Measurements from ENCODE around the gene CATSPERB. TPM values are rescaled to one million over a fixed set of nuclear protein-coding genes. Genes with fewer than 3 reads are reported as not detected.
"Not testable (repeated sequence)": the region's sequence is repeated elsewhere in the genome, so short reads cannot be mapped to it uniquely, and the experiment has no call there.

The CATSPERB gene
- total RNA-seq, 2 donors from 2014 or later: 2.2 to 2.9 TPM

GRCh38 chr14:91685600-91685999 is 46.3 kb downstream of the CATSPERB start:
- Histone ChIP-seq H3K9ac (ENCODE audit: low read depth in 2 of 2, low read length in 2 of 2) (no peak overlapping the region), H3K27me3 (no peaks in the 10 kb centered on the region), H3K4me1 (no peaks in the 10 kb centered on the region), H3K36me3 (no peaks in the 10 kb centered on the region), H3K4me3 (no peak overlapping the region), H3K27ac (no peak overlapping the region), H3K9me3 (no peaks in the 10 kb centered on the region)
- no peak for TF ChIP-seq CTCF (IDR thresholded peaks at IDR 0.05)
- intact Hi-C loops (cut with DNase I): no loop called here
- DNase-seq: no peak

GRCh38 chr14:91681893-91682563 is 49.9 kb downstream of the CATSPERB start:
- Histone ChIP-seq H3K4me3 (no peak overlapping the region), H3K27me3 (no peaks in the 10 kb centered on the region), H3K27ac (no peak overlapping the region), H3K9me3 (no peaks in the 10 kb centered on the region), H3K36me3 (no peaks in the 10 kb centered on the region), H3K9ac (ENCODE audit: low read depth in 2 of 2, low read length in 2 of 2) (no peak overlapping the region), H3K4me1 (no peaks in the 10 kb centered on the region)
- intact Hi-C loops (cut with DNase I): no loop called here
- no peak for DNase-seq
- TF ChIP-seq CTCF (IDR thresholded peaks at IDR 0.05): no peak

GRCh38 chr14:91681118-91681517 is 50.8 kb downstream of the CATSPERB start:
- intact Hi-C loops (cut with DNase I): no loop called here
- Histone ChIP-seq H3K27ac (no peak overlapping the region), H3K36me3 (no peaks in the 10 kb centered on the region), H3K9ac (ENCODE audit: low read depth in 2 of 2, low read length in 2 of 2) (no peak overlapping the region), H3K27me3 (no peaks in the 10 kb centered on the region), H3K4me3 (no peak overlapping the region), H3K4me1 (no peaks in the 10 kb centered on the region), H3K9me3 (no peaks in the 10 kb centered on the region)
- no peak for TF ChIP-seq CTCF (IDR thresholded peaks at IDR 0.05)
- no peak for DNase-seq

GRCh38 chr14:91679273-91679672 is 52.6 kb downstream of the CATSPERB start:
- no peaks in the 10 kb centered on the region for H3K4me1 ChIP-seq
- intact Hi-C loops (cut with DNase I): no loop called here
- H3K9me3 ChIP-seq: no peaks in the 10 kb centered on the region
- no peak overlapping the region for H3K9ac ChIP-seq (ENCODE audit: low read depth in 2 of 2, low read length in 2 of 2)
- TF ChIP-seq CTCF (IDR thresholded peaks at IDR 0.05): no peak
- no peaks in the 10 kb centered on the region for H3K36me3 ChIP-seq
- no peaks in the 10 kb centered on the region for H3K27me3 ChIP-seq
- no peak overlapping the region for H3K27ac ChIP-seq
- H3K4me3 ChIP-seq: no peak overlapping the region
- no peak for DNase-seq

- H3K4me3 ChIP-seq; H3K4me1 ChIP-seq; H3K36me3 ChIP-seq; DNase-seq; H3K9ac ChIP-seq (ENCODE audit: low read depth in 2 of 2, low read length in 2 of 2); H3K27me3 ChIP-seq; H3K27ac ChIP-seq; intact Hi-C loops (cut with DNase I); H3K9me3 ChIP-seq: not testable (repeated sequence)
Measured at GRCh38 chr14:91677687-91678086, 54.2 kb downstream of the CATSPERB start.

GRCh38 chr14:91674911-91675310 is 57.0 kb downstream of the CATSPERB start:
- no peak overlapping the region for H3K4me3 ChIP-seq
- no peak overlapping the region for H3K27ac ChIP-seq
- no peak for DNase-seq
- H3K9ac ChIP-seq (ENCODE audit: low read depth in 2 of 2, low read length in 2 of 2): no peak overlapping the region
- H3K9me3 ChIP-seq: no peaks in the 10 kb centered on the region
- H3K4me1 ChIP-seq: no peaks in the 10 kb centered on the region
- intact Hi-C loops (cut with DNase I): no loop called here
- no peak for TF ChIP-seq CTCF (IDR thresholded peaks at IDR 0.05)
- no peaks in the 10 kb centered on the region for H3K36me3 ChIP-seq
- H3K27me3 ChIP-seq: no peaks in the 10 kb centered on the region

All from colonic mucosa (tissue), 4 donors.